Activated CD4-positive, CD25-positive, alpha-beta regulatory T cell treated with anti-CD3 and anti-CD28 coated beads, Interleukin-2, amount 50 U/mL, for 24 hours (primary cell): ENCODE results near the gene GRM7.

Source experiments
- ATAC-seq, 2 donors: fragments of 150-1000 bp; cut with Tn5 transposase; one replicate each; pipeline ENCODE4 v1.10.0; 2021; ENCODE audit warnings: mild to moderate bottlenecking in 1 of 2, moderate library complexity in 1 of 2

GRM7 gene

GRCh38 chr3:7744850-7745249, 883.9 kb downstream of the GRM7 start:
- ATAC-seq, result no peak

DNA sequence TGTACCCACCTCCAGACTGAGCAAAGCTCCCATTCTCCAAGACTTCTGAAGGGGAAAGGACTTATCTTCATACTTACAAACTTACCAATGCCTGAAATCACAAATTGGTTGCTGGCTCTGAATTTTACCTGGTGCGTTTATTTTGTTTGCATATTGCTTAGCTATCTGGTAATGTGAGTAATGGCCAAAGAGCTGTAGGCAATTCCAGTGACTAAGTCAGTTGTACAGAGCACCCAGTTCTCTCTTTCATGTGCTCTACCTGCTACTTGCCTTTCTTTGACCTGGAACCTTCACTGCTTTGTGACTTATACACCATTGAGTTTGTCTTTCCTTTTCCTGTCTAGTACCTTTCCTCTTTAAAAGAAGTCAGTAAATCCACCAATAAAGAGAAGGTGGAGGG, 884.8 kb downstream of the GRM7 start:
- no peak for ATAC-seq

DNA sequence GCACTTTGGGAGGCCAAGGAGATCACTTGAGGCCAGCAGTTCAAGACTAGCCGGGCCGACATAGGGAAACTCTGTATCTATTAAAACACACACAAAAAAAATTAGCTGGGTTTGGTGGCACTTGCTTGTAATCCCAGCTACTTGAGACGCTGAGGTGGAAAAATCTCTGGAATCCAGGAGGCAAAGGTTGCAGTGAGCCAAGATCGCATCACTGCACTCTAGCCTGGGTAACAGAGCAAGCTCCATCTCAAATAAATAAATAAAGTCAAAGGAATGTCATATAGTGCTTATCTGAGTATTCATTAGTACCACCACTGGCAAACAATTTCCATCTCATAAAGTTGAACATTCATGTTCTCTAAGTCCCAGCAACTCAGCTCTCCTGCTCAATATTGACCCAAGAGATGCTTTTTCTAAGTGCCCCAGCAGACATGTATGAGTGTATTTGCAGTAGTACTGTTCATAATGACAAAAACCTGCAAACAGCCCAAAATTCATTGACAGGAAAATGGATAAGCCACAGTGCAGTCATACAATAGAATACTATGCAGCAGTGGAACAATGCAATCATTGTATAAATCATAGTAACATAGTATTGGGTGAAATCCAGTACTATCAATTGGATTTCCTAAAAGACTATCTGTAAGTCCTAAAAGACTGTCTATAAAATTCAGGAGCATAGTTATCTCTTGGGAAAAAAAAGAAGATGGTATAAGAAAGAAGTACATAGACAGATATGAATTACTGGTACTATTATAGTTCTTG, 889.2 kb downstream of the GRM7 start:
- no peak for ATAC-seq

DNA sequence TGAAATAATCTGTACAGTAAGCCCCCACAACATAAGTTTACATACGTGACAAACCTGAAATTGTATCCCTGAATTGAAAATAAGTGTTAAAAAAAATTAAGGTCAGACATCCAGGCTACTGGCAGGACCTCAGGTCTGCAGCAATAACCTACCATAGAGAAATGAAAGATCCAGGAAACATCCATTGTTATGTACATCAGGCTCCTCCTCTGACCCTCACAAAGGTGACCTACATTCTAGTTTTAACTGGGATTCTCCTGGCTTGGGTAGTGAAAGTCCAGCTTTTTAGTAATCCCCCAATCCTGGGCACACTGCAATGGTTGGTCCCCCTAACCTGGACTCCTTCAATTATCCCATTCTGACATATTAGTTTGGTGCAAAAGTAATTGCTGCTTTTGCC, 891.1 kb downstream of the GRM7 start:
- no peak for ATAC-seq

GRCh38 chr3:7754653-7755441, 893.9 kb downstream of the GRM7 start:
- ATAC-seq, result no peak

GRCh38 chr3:7759630-7760029, 898.7 kb downstream of the GRM7 start:
- no peak for ATAC-seq

DNA sequence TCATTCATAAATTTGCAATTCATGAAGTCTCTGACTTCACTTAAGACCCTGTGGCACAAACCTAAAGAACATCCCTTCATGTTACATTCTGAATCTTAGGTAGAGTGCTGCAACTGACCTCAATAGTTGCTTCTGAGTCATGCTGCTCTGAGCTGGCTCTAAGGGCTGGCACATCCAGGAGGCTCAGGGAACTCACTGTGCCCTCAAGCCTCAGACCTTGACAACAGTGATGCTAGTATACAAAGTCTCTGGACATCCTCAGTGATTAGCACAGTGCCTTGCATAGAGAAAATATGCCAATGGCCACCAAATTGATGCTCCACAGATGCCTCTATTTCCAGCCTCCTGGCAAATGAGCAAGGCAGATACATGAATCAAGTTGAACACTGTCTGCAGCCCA, 899.8 kb downstream of the GRM7 start:
- no peak for ATAC-seq

DNA sequence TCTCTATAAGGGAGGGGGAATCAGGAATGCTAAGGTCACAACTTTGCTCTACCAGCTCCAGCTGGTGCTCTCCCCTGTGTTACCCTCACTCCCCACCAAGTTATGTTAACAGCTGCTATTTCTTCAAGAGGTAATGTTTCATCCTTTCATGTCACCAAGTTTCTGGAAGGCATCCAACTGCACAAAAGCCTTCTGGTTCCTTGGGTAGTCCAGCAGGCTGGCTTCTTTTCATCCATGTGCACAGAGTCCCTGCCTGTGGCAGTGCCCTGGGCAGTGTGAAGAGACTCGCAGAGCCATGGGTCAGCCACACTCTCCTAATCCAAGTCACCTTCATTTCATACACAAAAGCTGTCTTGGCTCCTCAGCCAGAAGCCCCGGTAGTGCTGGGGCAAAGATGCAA, 903.2 kb downstream of the GRM7 start:
- no peak for ATAC-seq

DNA sequence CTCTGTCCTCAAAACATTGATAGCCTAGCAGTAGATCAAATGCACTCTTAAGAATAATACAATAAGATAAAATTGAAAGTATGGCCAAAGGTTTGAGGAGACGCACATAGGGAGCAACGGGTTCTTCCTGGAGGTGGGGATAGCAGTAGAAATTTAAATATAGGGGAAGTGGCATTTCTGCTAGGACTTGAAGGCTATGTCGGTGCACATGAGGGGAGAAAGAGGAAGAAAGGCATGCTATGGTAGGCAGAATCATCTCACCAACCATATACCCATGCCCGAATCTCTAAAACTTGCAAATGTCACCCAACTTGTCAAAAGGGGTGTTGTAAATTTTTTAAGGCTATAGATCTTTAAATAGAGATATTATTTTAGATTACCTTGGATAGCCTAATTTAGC, 905.6 kb downstream of the GRM7 start:
- no peak for ATAC-seq

DNA sequence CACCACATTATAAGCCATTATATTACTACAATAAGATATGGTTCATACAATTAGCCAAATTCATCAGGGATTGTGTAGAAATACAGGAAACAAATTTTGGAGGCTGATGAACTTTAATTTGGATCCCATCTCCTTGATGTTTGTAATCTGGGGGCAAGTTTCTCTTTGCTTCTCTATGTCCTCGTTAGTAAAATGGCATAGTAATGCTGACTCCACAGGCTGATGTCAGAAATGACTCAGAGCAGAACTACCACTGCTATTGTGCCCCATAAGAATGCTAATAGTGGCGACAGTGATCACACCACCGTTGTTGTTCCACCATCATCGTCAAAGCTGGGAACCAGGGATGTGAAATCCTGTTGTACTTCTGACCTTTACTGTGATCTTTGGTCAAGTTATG, 918.4 kb downstream of the GRM7 start:
- ATAC-seq, result no peak

- ATAC-seq, result no peak
Measured at GRCh38 chr3:7781395-7781794, 920.5 kb downstream of the GRM7 start.

DNA sequence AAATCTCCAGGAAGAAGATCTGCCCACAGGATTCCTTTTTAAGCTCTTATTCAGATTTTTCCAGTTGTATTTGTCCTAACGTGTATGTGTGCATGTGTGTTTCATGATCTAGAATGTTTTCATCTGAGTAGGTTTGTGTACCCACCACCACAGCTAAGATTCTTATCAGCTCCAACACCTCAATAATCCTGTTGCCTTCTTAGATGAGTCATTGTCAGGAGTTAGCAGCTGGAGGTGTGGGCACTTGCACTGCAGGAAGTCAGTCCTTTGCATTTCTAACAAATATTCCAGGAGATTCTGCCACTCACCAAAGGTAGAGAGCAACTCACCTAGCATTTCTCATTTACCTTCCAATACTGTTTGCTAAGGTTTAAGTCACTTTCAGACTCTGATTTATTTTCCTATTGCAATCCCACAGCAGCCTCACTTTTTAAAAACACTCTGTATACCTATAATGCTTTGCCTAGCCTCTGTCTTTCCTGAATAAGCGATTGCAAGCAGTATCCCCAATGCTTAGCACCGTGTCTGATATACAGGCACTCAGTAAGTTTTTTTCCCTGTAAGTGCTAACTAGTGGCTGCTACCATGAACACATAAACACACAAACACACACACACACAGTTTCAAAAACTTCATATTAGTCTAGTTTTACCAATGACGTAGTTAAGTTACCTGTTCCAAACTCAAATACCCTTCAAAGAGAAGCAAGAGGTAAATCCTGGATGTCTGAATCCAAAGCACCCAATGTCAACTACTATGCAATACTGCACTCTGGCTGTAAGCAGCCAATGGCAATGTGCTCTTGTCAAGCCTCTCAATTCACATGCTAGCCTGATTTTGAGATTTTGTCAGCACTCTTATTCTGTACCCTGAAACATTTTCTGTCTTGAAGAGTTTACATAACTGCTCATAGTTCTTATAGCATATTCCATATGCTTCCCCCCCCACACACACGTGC, 927.2 kb downstream of the GRM7 start:
- ATAC-seq, result no peak

GRCh38 chr3:7788881-7789280, 928.0 kb downstream of the GRM7 start:
- ATAC-seq, result no peak

GRCh38 chr3:7789324-7789723, 928.4 kb downstream of the GRM7 start:
- ATAC-seq, result no peak

GRCh38 chr3:7790141-7790540, 929.2 kb downstream of the GRM7 start:
- ATAC-seq, result no peak
